Non-pigmented ciliary epithelial cell (primary cell): ENCODE data around the gene PIP4K2A.

ENCODE experiments used
- DNase-seq: peaks from one replicate; pipeline ENCODE4 v3.0.0-alpha.2; 2010; ENCODE audit warnings: low read depth

The PIP4K2A gene

GRCh38 chr10:22666287-22667092 lies 47.9 kb downstream of the PIP4K2A start:
- no peak for DNase-seq

GRCh38 chr10:22665329-22665728 lies 49.0 kb downstream of the PIP4K2A start:
- no peak for DNase-seq

GRCh38 chr10:22662733-22663330 lies 51.5 kb downstream of the PIP4K2A start:
- no peak for DNase-seq

- DNase-seq: no peak
Observed at GRCh38 chr10:22659866-22660265, 54.5 kb downstream of the PIP4K2A start.

GRCh38 chr10:22658745-22659410 lies 55.5 kb downstream of the PIP4K2A start:
- no peak for DNase-seq

GRCh38 chr10:22657566-22658225 lies 56.7 kb downstream of the PIP4K2A start:
- no peak for DNase-seq

- DNase-seq: no peak
Observed at GRCh38 chr10:22657024-22657423, 57.4 kb downstream of the PIP4K2A start.

- DNase-seq: no peak
Observed at GRCh38 chr10:22656036-22656435, 58.3 kb downstream of the PIP4K2A start.

GRCh38 chr10:22655312-22655981 lies 58.9 kb downstream of the PIP4K2A start:
- peak; percentile 42 for DNase-seq

- DNase-seq: no peak
Observed at GRCh38 chr10:22652988-22653481, 61.3 kb downstream of the PIP4K2A start.

GRCh38 chr10:22651276-22651980 lies 63.0 kb downstream of the PIP4K2A start:
- DNase-seq: no peak

GRCh38 chr10:22649994-22650393 lies 64.4 kb downstream of the PIP4K2A start:
- no peak for DNase-seq

- DNase-seq: no peak
Observed at GRCh38 chr10:22649390-22649841, 65.0 kb downstream of the PIP4K2A start.

- DNase-seq: no peak
Observed at GRCh38 chr10:22648547-22648961, 65.8 kb downstream of the PIP4K2A start.

- no peak for DNase-seq
Observed at GRCh38 chr10:22647244-22647643, 67.1 kb downstream of the PIP4K2A start.

GRCh38 chr10:22646388-22646853 lies 68.0 kb downstream of the PIP4K2A start:
- DNase-seq: no peak

GRCh38 chr10:22644222-22644621 lies 70.2 kb downstream of the PIP4K2A start:
- DNase-seq: no peak

- DNase-seq: no peak
Observed at GRCh38 chr10:22643775-22644174, 70.6 kb downstream of the PIP4K2A start.

GRCh38 chr10:22643116-22643515 lies 71.3 kb downstream of the PIP4K2A start:
- DNase-seq: no peak

- DNase-seq: no peak
Observed at GRCh38 chr10:22641743-22642142, 72.6 kb downstream of the PIP4K2A start.

- DNase-seq: no peak
Observed at GRCh38 chr10:22640359-22640758, 74.0 kb downstream of the PIP4K2A start.
